C4-2B (cell line): ENCODE measurements around the gene TNFAIP8L3.
"Not testable (repeated sequence)": the region's sequence is repeated elsewhere in the genome, so short reads cannot be mapped to it uniquely, and the experiment has no call there.

Source experiments
- H3K27ac ChIP-seq: fragments of 450-650 bp; 2 replicates; pipeline ENCODE4 v1.5.1; 2017
- ZFX ChIP-seq: fragments of 450-650 bp; IDR thresholded peaks from 2 replicates; pipeline ENCODE4 v1.6.1; 2017
- TF ChIP-seq, protein P1 (sequence below): fragments of 450-650 bp; conservative IDR thresholded peaks from 2 replicates; pipeline ENCODE4 v1.5.1; 2017; ENCODE audit warnings: mild to moderate bottlenecking

The TNFAIP8L3 gene

DNA sequence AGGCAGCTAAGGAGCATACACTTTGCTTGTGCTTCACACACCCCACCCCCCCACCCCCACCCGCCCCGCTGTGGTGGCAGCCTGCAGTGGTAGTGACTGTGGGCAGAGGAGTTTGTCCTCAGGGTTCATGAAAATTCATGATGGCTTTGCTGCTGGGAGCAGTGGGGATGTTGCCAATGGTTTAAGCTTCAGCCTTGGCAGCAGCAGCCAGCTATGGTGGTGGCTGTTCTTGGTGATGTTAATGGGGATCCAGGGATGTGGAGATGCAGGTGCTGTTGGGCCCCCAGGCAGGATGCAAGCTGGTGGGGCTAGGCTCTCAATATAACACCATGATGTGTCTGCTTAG lies 55.8 kb downstream of the TNFAIP8L3 start:
- TF ChIP-seq, protein P1, sequence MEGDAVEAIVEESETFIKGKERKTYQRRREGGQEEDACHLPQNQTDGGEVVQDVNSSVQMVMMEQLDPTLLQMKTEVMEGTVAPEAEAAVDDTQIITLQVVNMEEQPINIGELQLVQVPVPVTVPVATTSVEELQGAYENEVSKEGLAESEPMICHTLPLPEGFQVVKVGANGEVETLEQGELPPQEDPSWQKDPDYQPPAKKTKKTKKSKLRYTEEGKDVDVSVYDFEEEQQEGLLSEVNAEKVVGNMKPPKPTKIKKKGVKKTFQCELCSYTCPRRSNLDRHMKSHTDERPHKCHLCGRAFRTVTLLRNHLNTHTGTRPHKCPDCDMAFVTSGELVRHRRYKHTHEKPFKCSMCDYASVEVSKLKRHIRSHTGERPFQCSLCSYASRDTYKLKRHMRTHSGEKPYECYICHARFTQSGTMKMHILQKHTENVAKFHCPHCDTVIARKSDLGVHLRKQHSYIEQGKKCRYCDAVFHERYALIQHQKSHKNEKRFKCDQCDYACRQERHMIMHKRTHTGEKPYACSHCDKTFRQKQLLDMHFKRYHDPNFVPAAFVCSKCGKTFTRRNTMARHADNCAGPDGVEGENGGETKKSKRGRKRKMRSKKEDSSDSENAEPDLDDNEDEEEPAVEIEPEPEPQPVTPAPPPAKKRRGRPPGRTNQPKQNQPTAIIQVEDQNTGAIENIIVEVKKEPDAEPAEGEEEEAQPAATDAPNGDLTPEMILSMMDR, result no peak
- TF ChIP-seq ZFX, result no peak
- no peak overlapping the region; the same call in 1 of the 2 replicates for H3K27ac ChIP-seq

DNA sequence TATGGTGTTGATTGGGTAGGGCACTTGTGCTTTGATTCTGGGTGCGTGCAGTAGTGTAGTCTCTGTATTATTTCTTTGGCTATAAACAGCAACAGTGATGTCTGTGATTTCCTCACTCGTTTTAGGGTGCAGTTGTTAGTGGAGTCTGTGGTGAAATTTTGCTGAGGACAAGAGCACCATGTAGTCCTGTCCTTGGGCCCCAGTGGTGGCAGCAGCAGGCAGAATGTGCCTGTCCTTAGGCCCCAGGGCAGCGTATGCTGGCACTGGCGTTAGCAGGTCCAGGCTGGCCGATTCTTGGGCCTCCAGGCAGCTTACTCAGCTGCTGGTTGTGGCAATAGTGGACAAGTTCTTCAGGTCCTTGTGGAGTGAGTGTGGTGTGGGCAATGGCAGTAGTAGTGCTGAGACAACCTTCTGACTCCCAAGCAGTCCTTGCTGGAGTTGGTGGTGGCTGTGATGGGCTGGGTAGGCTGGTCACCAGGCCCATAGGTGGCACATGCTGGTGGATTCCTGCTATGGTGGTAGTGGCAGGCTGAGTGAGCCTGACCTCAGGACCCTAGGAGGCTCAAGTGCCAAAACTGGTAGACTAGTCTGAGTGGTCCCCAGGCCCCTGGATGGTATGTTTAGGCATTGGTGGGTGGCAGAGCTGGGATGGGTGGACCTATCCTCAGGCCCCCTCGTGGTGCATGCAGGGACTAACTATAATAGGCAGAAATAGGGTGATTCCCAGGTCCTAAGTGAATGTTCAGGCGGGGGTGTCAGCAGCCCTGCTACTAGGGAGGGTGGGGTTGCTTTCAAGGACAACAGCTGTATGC lies 56.3 kb downstream of the TNFAIP8L3 start:
- peak overlapping the region; percentile 2; the same call in 1 of the 2 replicates for H3K27ac ChIP-seq
- TF ChIP-seq ZFX, result no peak
- TF ChIP-seq, protein P1, result no peak

DNA sequence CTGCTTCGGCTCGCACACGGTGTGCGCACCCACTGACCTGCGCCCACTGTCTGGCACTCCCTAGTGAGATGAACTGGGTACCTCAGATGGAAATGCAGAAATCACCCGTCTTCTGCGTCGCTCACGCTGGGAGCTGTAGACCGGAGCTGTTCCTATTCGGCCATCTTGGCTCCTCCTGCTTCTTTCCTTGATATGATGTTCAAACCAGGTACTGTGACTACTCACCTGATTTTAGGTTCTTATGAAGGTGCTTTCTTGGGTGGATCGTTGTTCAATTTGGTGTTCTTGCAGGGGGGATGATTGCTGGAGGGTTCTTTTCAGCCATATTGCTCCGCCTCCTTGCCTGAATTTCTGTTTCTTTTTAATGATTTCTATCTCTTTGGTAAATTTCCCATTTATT lies 57.2 kb downstream of the TNFAIP8L3 start:
- not testable (repeated sequence) for H3K27ac ChIP-seq

DNA sequence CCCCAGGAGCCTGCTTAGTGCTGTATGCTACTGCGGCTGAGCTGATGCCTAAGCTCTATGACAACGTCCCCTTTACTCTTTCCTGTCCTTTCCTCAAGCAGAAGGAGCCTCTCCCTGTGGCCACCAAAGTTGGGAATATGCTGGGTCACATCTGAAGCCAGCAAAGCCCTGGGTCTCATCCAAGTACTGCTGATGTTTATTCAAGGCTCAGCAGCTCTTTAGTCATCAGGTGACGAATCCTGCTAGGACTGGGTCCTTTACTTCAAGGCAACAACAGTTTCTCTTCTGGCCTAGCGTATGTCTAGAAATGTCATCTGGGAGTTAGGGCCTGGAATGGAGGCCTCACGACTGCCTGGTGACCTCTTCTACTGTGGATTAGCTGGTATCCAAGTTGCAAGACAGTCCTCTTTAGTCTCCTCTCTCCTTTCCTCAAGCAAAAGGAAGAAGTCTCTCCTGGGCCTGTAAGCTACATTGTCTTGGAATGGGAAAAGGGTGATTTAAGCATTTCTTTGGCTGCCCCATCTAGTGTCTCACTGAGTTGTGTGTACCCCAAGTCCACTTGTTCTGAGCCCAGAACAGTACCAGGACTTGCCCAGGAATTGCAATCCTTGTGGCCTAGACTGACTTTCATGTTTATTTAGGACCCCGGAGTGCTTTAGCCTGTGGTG lies 63.9 kb downstream of the TNFAIP8L3 start:
- peak; percentile 48; the same call in 1 of the 2 replicates for TF ChIP-seq ZFX
- TF ChIP-seq, protein P1, result no peak
- H3K27ac ChIP-seq, result peak overlapping the region; percentile 64

DNA sequence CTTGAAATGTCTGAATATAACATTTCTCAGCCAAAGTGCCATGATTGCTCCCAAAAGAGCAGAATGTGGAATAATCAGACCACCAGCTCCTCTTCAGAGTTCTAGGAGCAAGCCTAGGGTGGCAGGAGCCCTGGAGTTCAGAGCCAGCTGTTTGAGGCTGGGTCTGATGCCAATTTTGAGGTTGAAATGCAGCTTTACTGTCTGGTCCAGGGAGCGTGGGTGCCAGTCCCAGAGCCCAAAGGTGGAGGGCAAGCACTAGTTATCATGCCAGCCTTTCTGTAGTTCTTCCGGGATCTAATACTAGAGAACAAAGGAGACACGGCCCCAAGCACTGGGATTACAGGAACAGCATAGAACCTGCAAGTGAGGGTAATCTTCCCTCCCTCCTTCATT lies 69.3 kb downstream of the TNFAIP8L3 start:
- H3K27ac ChIP-seq, result no peak overlapping the region
- no peak for TF ChIP-seq ZFX
- TF ChIP-seq, protein P1, result no peak

DNA sequence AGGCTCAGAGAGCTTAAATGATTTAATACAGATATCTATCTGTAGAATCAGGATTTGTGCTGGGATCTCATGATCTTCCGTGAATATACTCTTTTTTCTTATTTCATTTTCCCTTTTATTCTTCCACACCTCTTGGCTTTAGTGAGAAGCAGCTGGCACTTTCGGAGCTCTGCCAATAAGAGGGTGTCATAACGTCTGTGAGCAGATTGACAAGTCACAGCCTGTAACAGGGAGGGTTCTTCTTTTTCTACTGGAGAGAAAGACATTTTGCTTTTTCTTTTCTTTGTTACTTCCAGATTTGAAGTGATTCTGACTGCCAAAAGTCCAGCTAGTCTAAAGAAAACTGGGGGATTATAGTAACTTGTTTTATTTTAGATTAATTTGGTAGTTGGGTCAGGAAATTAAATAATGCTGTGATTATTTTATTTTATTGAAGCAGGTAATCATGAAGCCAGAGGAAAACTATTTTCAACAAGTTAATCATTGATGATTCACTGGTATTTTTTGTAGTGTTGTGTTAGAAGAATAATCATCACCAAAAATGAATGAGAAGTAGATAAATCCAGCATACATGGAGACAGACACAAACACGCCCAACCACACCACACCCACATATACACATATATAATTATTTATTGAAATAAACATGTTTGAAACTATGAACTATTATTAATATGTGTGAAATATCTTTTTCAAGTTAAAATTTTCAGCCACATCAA lies 69.8 kb downstream of the TNFAIP8L3 start:
- TF ChIP-seq, protein P1, result no peak
- TF ChIP-seq ZFX, result no peak
- no peak overlapping the region for H3K27ac ChIP-seq

DNA sequence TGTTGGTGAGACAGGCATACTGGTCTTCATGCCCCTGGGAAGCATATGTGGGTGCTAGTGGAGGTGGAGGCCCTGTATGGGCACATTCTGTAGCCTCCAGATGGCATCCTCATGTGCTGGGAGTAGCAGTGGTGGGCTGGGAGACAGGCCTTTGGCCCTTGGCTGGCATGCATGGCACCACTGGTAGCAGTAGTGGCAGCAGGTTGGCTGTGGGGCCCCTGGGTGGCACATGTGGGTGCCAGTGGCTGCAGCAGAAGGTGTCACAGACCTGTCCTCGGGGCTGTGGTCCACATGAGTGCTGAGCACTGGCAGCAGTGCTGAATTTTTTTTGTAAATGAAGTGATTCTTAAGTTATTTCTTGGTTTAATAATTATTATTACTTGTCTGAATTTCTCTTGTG lies 71.2 kb downstream of the TNFAIP8L3 start:
- no peak for TF ChIP-seq ZFX
- TF ChIP-seq, protein P1, result no peak
- no peak overlapping the region for H3K27ac ChIP-seq
